ENCODE results near the gene TICAM2. TPM values are rescaled to one million over a fixed set of nuclear protein-coding genes. Genes with fewer than 3 reads are reported as not detected.

Gene TICAM2
- total RNA-seq, 1 experiment from 2014 or later: 3.9 TPM

DNA sequence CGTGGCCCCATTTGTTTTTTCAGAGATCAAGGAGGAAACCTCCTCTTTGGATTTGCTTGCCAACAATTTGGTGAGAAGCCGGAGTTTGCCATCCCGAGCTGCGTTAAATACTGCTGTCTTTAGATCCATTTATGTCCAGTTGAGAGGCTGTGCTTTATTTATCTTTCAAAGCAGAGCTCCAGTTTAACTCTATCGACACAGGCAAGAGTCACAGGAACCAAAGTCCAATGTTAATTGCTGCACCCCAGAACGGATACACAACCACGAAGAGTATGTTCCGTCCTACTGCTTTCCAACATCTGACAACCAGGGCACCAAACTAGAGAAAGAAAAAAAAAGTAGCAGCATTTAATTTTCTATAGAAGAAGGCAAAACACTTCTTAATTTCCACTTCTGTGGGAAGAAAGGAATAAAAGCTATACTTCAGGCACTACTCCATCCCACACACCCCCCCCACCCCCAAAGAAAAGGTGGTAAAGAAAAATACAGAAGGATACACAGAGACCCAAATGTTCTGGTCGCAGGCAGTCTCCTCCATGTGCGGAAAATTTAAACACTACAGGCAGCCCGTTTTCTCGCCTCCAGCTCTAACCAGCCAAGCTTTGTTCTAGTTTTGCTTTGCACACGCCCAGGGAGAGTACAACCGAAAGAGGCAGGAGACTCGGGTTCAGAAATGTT lies 58.8 kb downstream of the TICAM2 start:
- no peaks in the 10 kb centered on the region for H3F3A ChIP-seq (ENCODE audit: low read length, unreplicated experiment)
- no peaks in the 10 kb centered on the region for H3K27me3 ChIP-seq (ENCODE audit: low read length)
- peaks cover 46% of the 10 kb centered on the region for H4K20me1 ChIP-seq (ENCODE audit: low read length)
- intact Hi-C loops (cut with micrococcal nuclease): loop anchor here (1.0 to 5.0 kb wide), 6 partner anchors 35 to 233 kb away; no protein-coding TSS in a partner anchor
- ChIA-PET POLR2A (ENCODE audit: unreplicated experiment) (interaction anchor here (0.5 to 0.6 kb wide), 2 partner anchors 83 to 374 kb away, joined by 3 read pairs; partner anchors contain the start of gene TRIM36), CTCF (interaction anchor here (0.6 to 0.7 kb wide), 3 partner anchors 18 to 83 kb away, joined by 3 read pairs; partner anchors contain the start of gene TMED7)
- H3K4me2 ChIP-seq (ENCODE audit: low read length): peak overlapping the region; percentile 94
- TF ChIP-seq EZH2phosphoT487 (IDR thresholded peaks at IDR 0.05; ENCODE audit: borderline replicate concordance, low read length) (no peak), EZH2 (IDR thresholded peaks at IDR 0.05; ENCODE audit: low read length, unreplicated experiment) (no peak)
- TF ChIP-seq, protein P1, sequence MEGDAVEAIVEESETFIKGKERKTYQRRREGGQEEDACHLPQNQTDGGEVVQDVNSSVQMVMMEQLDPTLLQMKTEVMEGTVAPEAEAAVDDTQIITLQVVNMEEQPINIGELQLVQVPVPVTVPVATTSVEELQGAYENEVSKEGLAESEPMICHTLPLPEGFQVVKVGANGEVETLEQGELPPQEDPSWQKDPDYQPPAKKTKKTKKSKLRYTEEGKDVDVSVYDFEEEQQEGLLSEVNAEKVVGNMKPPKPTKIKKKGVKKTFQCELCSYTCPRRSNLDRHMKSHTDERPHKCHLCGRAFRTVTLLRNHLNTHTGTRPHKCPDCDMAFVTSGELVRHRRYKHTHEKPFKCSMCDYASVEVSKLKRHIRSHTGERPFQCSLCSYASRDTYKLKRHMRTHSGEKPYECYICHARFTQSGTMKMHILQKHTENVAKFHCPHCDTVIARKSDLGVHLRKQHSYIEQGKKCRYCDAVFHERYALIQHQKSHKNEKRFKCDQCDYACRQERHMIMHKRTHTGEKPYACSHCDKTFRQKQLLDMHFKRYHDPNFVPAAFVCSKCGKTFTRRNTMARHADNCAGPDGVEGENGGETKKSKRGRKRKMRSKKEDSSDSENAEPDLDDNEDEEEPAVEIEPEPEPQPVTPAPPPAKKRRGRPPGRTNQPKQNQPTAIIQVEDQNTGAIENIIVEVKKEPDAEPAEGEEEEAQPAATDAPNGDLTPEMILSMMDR (conservative IDR thresholded peaks at IDR 0.05; ENCODE audit: low read depth, low read length): no peak
- H3K27ac ChIP-seq (ENCODE audit: low read length): peak overlapping the region; percentile 69; the same call in 1 of the 2 replicates
- TSS peak; percentile 40 for BruUV-seq (replicated peaks)
- peak overlapping the region; percentile 79 for H3K4me3 ChIP-seq (ENCODE audit: low read length)
- no peak overlapping the region for H2AFZ ChIP-seq (ENCODE audit: low read length)
- peaks cover 48% of the 10 kb centered on the region for H3K36me3 ChIP-seq (ENCODE audit: low read depth, low read length)
- H3K9ac ChIP-seq (ENCODE audit: low read length): peak overlapping the region; percentile 93
- peaks cover 17% of the 10 kb centered on the region; the same call in 1 of the 2 replicates for H3K4me1 ChIP-seq (ENCODE audit: insufficient read depth, low read length)
- H3K9me2 ChIP-seq (replicated peaks; ENCODE audit: low read length): no peaks in the 10 kb centered on the region
- H3K9me3 ChIP-seq (ENCODE audit: low read length): peaks cover 6% of the 10 kb centered on the region; the same call in 1 of the 2 replicates
- ATAC-seq: peak; percentile 4
- H3K79me2 ChIP-seq (ENCODE audit: low read length): peaks cover 60% of the 10 kb centered on the region
- DNase-seq: peak; percentile 22

GRCh38 chr5:115542651-115543364 lies 59.5 kb downstream of the TICAM2 start:
- Histone ChIP-seq H3K4me1 (ENCODE audit: insufficient read depth, low read length) (peaks cover 17% of the 10 kb centered on the region; the same call in 1 of the 2 replicates), H3K4me3 (ENCODE audit: low read length) (peak overlapping the region; percentile 79), H3K36me3 (ENCODE audit: low read depth, low read length) (peaks cover 51% of the 10 kb centered on the region), H3K27ac (ENCODE audit: low read length) (no peak overlapping the region), H3K9me2 (replicated peaks; ENCODE audit: low read length) (no peaks in the 10 kb centered on the region), H3K4me2 (ENCODE audit: low read length) (peak overlapping the region; percentile 94), H2AFZ (ENCODE audit: low read length) (no peak overlapping the region), H3K27me3 (ENCODE audit: low read length) (no peaks in the 10 kb centered on the region), H4K20me1 (ENCODE audit: low read length) (peaks cover 46% of the 10 kb centered on the region), H3K9me3 (ENCODE audit: low read length) (peaks cover 6% of the 10 kb centered on the region; the same call in 1 of the 2 replicates), H3K9ac (ENCODE audit: low read length) (peak overlapping the region; percentile 93; the same call in 1 of the 2 replicates), H3F3A (ENCODE audit: low read length, unreplicated experiment) (no peaks in the 10 kb centered on the region), H3K79me2 (ENCODE audit: low read length) (peaks cover 66% of the 10 kb centered on the region)
- ATAC-seq (no peak), DNase-seq (peak; percentile 9)
- intact Hi-C loops (cut with micrococcal nuclease): loop anchor here (1.0 to 5.0 kb wide), 2 partner anchors 166 to 233 kb away; no protein-coding TSS in a partner anchor
- no peak for TF ChIP-seq EZH2 (IDR thresholded peaks at IDR 0.05; ENCODE audit: low read length, unreplicated experiment)
- TF ChIP-seq, protein P1 (conservative IDR thresholded peaks at IDR 0.05; ENCODE audit: low read depth, low read length): no peak
- no peak for TF ChIP-seq EZH2phosphoT487 (IDR thresholded peaks at IDR 0.05; ENCODE audit: borderline replicate concordance, low read length)
- no TSS peak for BruUV-seq (replicated peaks)
- CTCF ChIA-PET: interaction anchor here (0.6 to 0.7 kb wide), 2 partner anchors 17 to 45 kb away, joined by 3 to 4 read pairs; no protein-coding TSS in a partner anchor
- POLR2A ChIA-PET (ENCODE audit: unreplicated experiment): no interaction called here

Data from PC-3 (cell line).